Gastrocnemius medialis (tissue), 4 donors: Measurements from ENCODE around the gene COX4I1. TPM values are rescaled to one million over a fixed set of nuclear protein-coding genes. Genes with fewer than 3 reads are reported as not detected.
"Not testable (repeated sequence)": the region's sequence is repeated elsewhere in the genome, so short reads cannot be mapped to it uniquely, and the experiment has no call there.

Source experiments
- ATAC-seq, 2 donors: fragments of 150-250 bp; one replicate each; pipeline ENCODE4 v1.9.1; 2016
- DNase-seq, 2 donors: peaks; one replicate each; pipeline ENCODE4 v3.0.0-alpha.2; 2019
- H3K27ac ChIP-seq, 4 donors: fragments of 200-600 bp; sonication (generic); 1 replicate in 1 of 4; 2 replicates in 3 of 4; pipeline ENCODE4 v1.5.1; 2016 to 2018; ENCODE audit warnings: mild to moderate bottlenecking in 2 of 4, moderate library complexity in 1 of 4
- H3K27me3 ChIP-seq, 3 donors: fragments of 200-600 bp; sonication (generic) in 2 of 3; 1 replicate in 1 of 3; 2 replicates in 2 of 3; pipeline versions ENCODE4 v1.5.1 to v1.6.0; 2016 to 2019; ENCODE audit warnings: mild to moderate bottlenecking in 1 of 3, moderate library complexity in 1 of 3
- H3K36me3 ChIP-seq, 2 donors: fragments of 200-600 bp; sonication (generic) in 1 of 2; one replicate each; pipeline ENCODE4 v1.5.1; 2017 to 2018
- H3K4me1 ChIP-seq, 2 donors: fragments of 200-600 bp; sonication (generic) in 1 of 2; one replicate each; pipeline ENCODE4 v1.5.1; 2016 to 2017; ENCODE audit warnings: mild to moderate bottlenecking in 2 of 2
- H3K4me3 ChIP-seq, 4 donors: fragments of 200-600 bp; sonication (generic) in 3 of 4; 1 replicate in 1 of 4; 2 replicates in 3 of 4; pipeline ENCODE4 v1.5.1; 2016 to 2019; ENCODE audit warnings: mild to moderate bottlenecking in 2 of 4
- H3K9me3 ChIP-seq, 3 donors: fragments of 200-600 bp; sonication (generic) in 2 of 3; 1 replicate in 1 of 3; 2 replicates in 2 of 3; pipeline ENCODE4 v1.5.1; 2016 to 2019
- POLR2A ChIP-seq, 2 donors: fragments of 450-650 bp; IDR thresholded peaks; one replicate each; pipeline ENCODE4 v1.6.1; 2017; ENCODE audit warnings: antibody characterized with exemption in 2 of 2, mild to moderate bottlenecking in 2 of 2, moderate library complexity in 2 of 2
- in situ Hi-C, 4 donors: fragments of 200-750 bp; cut with MboI; loops; one replicate each; pipeline versions ENCODE4 v1.15.0 to v1.8.0; 2017; ENCODE audit warnings: low sequenced_read_pairs in 4 of 4
- intact Hi-C: fragments of 100-400 bp; cut with DNase I; formaldehyde crosslinking; loops from one replicate; pipeline ENCODE4 v1.15.1; 2023; ENCODE audit warnings: low total_unique reads
- total RNA-seq, 4 donors: library from RNA; depleted of rRNA; stranded (reverse); fragments of >200 nt; gene quantifications; one replicate each; pipeline versions ENCODE4 v1.1.0 to v1.2.3, GENCODE V29; 2016
- TF ChIP-seq, protein P1 (sequence below), 5 experiments: fragments of 450-650 bp in 3 of 5; fragments of 200-600 bp in 2 of 5; sonication (generic) in 2 of 5; IDR thresholded peaks in 4 of 5; conservative IDR thresholded peaks in 1 of 5; 1 replicate in 4 of 5; 2 replicates in 1 of 5; pipeline ENCODE4 v1.5.1; 2016 to 2019; ENCODE audit warnings: antibody characterized with exemption in 5 of 5, mild to moderate bottlenecking in 3 of 5, moderate library complexity in 3 of 5

Gene COX4I1
- total RNA-seq, 4 donors from 2014 or later, result 666 to 782 (median 689) TPM

DNA sequence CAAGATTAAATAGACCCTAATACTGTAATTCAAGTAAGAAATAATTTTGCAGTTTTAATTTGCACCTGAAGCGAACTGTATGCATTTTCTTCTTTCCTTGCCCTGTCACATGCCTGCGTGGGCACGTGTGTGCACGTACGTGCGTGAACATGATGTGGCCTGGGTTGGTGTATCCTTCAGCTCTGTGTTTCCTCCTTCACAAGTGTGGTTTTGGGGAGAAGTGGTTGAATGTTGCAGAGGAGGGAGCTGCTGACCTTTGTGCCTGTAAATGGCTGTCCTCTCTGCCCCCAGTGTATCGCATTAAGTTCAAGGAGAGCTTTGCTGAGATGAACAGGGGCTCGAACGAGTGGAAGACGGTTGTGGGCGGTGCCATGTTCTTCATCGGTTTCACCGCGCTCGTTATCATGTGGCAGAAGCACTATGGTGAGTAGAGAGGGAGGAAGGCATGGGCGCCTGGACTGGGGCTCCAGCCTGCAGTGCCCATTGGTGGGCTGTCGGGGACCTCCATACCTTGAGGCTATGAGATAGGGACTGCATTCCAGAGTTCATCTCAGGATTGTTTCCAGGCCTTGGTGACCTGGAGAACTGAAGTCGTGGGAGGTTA lies 6.0 kb downstream of the COX4I1 start:
- H3K4me1 ChIP-seq, result peaks cover 9 to 10% of the 10 kb centered on the region in 2 donors
- H3K9me3 ChIP-seq, result no peaks in the 10 kb centered on the region
- H3K36me3 ChIP-seq, result peaks cover 0 to 45% of the 10 kb centered on the region in 2 donors
- DNase-seq (no peak), ATAC-seq (no peak)
- in situ Hi-C loops (loop anchor here in 2 of 4 donors (25.0 kb wide), 2 partner anchors 707 to 732 kb away; partner anchors contain the start of gene FOXF1 (in 1 of the 2)), intact Hi-C loops (no loop called here)
- peaks cover 0 to 3% (median 0%) of the 10 kb centered on the region in 3 donors for H3K27me3 ChIP-seq
- no peak overlapping the region for H3K4me3 ChIP-seq
- TF ChIP-seq POLR2A (IDR thresholded peaks at IDR 0.05), result no peak
- TF ChIP-seq, protein P1, sequence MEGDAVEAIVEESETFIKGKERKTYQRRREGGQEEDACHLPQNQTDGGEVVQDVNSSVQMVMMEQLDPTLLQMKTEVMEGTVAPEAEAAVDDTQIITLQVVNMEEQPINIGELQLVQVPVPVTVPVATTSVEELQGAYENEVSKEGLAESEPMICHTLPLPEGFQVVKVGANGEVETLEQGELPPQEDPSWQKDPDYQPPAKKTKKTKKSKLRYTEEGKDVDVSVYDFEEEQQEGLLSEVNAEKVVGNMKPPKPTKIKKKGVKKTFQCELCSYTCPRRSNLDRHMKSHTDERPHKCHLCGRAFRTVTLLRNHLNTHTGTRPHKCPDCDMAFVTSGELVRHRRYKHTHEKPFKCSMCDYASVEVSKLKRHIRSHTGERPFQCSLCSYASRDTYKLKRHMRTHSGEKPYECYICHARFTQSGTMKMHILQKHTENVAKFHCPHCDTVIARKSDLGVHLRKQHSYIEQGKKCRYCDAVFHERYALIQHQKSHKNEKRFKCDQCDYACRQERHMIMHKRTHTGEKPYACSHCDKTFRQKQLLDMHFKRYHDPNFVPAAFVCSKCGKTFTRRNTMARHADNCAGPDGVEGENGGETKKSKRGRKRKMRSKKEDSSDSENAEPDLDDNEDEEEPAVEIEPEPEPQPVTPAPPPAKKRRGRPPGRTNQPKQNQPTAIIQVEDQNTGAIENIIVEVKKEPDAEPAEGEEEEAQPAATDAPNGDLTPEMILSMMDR (IDR thresholded peaks at IDR 0.05 in 4 of 5, conservative IDR thresholded peaks at IDR 0.05 in 1 of 5), result no peak
- H3K27ac ChIP-seq, result no peak overlapping the region

DNA sequence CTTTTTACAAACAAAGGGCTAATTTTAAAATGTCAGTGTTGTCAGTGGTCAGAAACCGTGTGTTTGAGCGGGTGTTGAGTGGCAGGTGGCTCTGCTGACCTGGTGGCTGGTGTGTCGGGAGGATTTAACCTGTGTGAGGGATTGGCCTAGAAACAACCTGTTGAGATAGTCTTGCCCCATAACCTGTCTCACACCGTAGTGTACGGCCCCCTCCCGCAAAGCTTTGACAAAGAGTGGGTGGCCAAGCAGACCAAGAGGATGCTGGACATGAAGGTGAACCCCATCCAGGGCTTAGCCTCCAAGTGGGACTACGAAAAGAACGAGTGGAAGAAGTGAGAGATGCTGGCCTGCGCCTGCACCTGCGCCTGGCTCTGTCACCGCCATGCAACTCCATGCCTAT lies 7.0 kb downstream of the COX4I1 start:
- no peak overlapping the region for H3K27ac ChIP-seq
- TF ChIP-seq, protein P1 (IDR thresholded peaks at IDR 0.05 in 4 of 5, conservative IDR thresholded peaks at IDR 0.05 in 1 of 5), result no peak
- no peak for TF ChIP-seq POLR2A (IDR thresholded peaks at IDR 0.05)
- H3K9me3 ChIP-seq, result no peaks in the 10 kb centered on the region
- intact Hi-C loops, result no loop called here
- in situ Hi-C loops, result loop anchor here in 2 of 4 donors (25.0 kb wide), 2 partner anchors 706 to 731 kb away; partner anchors contain the start of gene FOXF1 (in 1 of the 2)
- DNase-seq (no peak), ATAC-seq (no peak)
- H3K4me1 ChIP-seq, result peaks cover 0 to under 1% of the 10 kb centered on the region in 2 donors
- H3K36me3 ChIP-seq, result peaks cover 0 to 45% of the 10 kb centered on the region in 2 donors
- H3K4me3 ChIP-seq, result no peak overlapping the region
- peaks cover 0 to 3% (median 0%) of the 10 kb centered on the region in 3 donors for H3K27me3 ChIP-seq

DNA sequence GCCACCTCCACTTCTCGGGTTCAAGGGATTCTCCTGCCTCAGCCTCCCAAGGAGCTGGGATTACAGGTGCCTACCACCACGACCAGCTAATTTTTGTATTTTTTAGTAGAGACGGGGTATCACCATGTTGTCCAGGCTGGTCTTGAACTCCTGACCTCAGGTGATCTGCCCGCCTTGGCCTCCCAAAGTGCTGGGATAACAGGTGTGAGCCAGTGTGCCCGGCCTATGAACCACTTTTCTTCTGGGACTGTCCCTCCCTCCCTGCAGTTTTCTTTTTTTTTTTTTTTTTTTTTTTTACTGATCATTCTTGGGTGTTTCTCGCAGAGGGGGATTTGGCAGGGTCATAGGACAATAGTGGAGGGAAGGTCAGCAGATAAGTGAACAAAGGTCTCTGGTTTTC lies 7.8 kb downstream of the COX4I1 start:
- H3K4me3 ChIP-seq, intact Hi-C loops, H3K27ac ChIP-seq, ATAC-seq, H3K27me3 ChIP-seq, H3K4me1 ChIP-seq, H3K9me3 ChIP-seq, DNase-seq: not testable (repeated sequence)
- H3K36me3 ChIP-seq, result peaks cover 0 to 45% of the 10 kb centered on the region in 2 donors
- in situ Hi-C loops, result loop anchor here in 2 of 4 donors (25.0 kb wide), 2 partner anchors 705 to 730 kb away; partner anchors contain the start of gene FOXF1 (in 1 of the 2)

GRCh38 chr16:85808104-85808503 lies 8.6 kb downstream of the COX4I1 start:
- ATAC-seq, DNase-seq, intact Hi-C loops: not testable (repeated sequence)

DNA sequence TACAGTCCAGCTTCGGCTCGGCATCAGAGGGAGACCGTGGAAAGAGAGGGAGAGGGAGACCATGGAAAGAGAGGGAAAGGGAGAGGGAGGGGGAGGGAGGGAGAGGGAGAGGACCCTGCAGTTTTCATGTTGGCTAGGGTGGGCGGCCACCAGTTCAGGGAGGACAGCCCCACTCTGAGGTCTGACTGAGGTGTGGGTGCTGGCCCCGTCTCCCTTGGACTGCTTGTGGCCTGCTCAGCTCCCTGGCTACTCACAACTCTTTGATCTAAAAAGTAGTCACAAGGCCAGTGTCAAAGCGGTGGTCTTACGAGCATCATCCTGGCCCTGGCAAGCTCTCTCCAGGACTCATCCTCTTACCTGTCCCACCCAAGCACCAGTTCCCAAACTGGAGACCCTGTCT lies 9.4 kb downstream of the COX4I1 start:
- Histone ChIP-seq H3K4me3 (no peak overlapping the region), H3K9me3 (no peaks in the 10 kb centered on the region), H3K4me1 (no peaks in the 10 kb centered on the region), H3K27me3 (peaks cover 5 to 15% (median 7%) of the 10 kb centered on the region in 3 donors), H3K27ac (no peak overlapping the region), H3K36me3 (peaks cover 0 to 31% of the 10 kb centered on the region in 2 donors)
- TF ChIP-seq, protein P1 (IDR thresholded peaks at IDR 0.05 in 4 of 5, conservative IDR thresholded peaks at IDR 0.05 in 1 of 5), result no peak
- TF ChIP-seq POLR2A (IDR thresholded peaks at IDR 0.05), result no peak
- DNase-seq (no peak), ATAC-seq (no peak)
- intact Hi-C loops, result no loop called here
- in situ Hi-C loops, result loop anchor here in 2 of 4 donors (25.0 kb wide), 2 partner anchors 703 to 728 kb away; partner anchors contain the start of gene FOXF1 (in 1 of the 2)

More at GRCh38 chr16:85808104-85808503, 8.6 kb downstream of the COX4I1 start:
- not testable (repeated sequence) for H3K9me3 ChIP-seq, H3K27me3 ChIP-seq, H3K27ac ChIP-seq, H3K4me1 ChIP-seq, H3K4me3 ChIP-seq
- peaks cover 0 to 39% of the 10 kb centered on the region in 2 donors for H3K36me3 ChIP-seq
- in situ Hi-C loops, result loop anchor here in 2 of 4 donors (25.0 kb wide), 2 partner anchors 704 to 729 kb away; partner anchors contain the start of gene FOXF1 (in 1 of the 2)
